ENCODE data around the gene CXCL1.
"Not testable (repeated sequence)": the region's sequence is repeated elsewhere in the genome, so short reads cannot be mapped to it uniquely, and the experiment has no call there.

The CXCL1 gene

GRCh38 chr4:73894001-73894400 lies 24.8 kb downstream of the CXCL1 start:
- TF ChIP-seq CTCF (IDR thresholded peaks at IDR 0.05; ENCODE audit: poor library complexity, severe bottlenecking) = no peak
- Histone ChIP-seq H3K36me3 (ENCODE audit: low read depth) (no peaks in the 10 kb centered on the region), H3K4me1 (ENCODE audit: insufficient read depth, poor library complexity, severe bottlenecking) (no peaks in the 10 kb centered on the region), H3K4me3 (ENCODE audit: severe bottlenecking) (no peak overlapping the region), H3K27me3 (ENCODE audit: insufficient read depth, poor library complexity, severe bottlenecking) (no peaks in the 10 kb centered on the region), H3K27ac (ENCODE audit: poor library complexity, severe bottlenecking) (no peak overlapping the region), H3K9me3 (ENCODE audit: severe bottlenecking) (no peaks in the 10 kb centered on the region)
- no peak for DNase-seq (ENCODE audit: low spot score)
- ATAC-seq (ENCODE audit: low read depth) = no peak

- H3K9me3 ChIP-seq (ENCODE audit: severe bottlenecking) = no peaks in the 10 kb centered on the region
- H3K27ac ChIP-seq (ENCODE audit: poor library complexity, severe bottlenecking) = no peak overlapping the region
- ATAC-seq (ENCODE audit: low read depth) (no peak), DNase-seq (ENCODE audit: low spot score) (no peak)
- H3K27me3 ChIP-seq (ENCODE audit: insufficient read depth, poor library complexity, severe bottlenecking) = no peaks in the 10 kb centered on the region
- no peaks in the 10 kb centered on the region for H3K4me1 ChIP-seq (ENCODE audit: insufficient read depth, poor library complexity, severe bottlenecking)
- TF ChIP-seq CTCF (IDR thresholded peaks at IDR 0.05; ENCODE audit: poor library complexity, severe bottlenecking) = no peak
- no peak overlapping the region for H3K4me3 ChIP-seq (ENCODE audit: severe bottlenecking)
- H3K36me3 ChIP-seq (ENCODE audit: low read depth) = no peaks in the 10 kb centered on the region
Measured at GRCh38 chr4:73895201-73896175, 26.3 kb downstream of the CXCL1 start.

GRCh38 chr4:73896416-73896815 lies 27.2 kb downstream of the CXCL1 start:
- no peak for TF ChIP-seq CTCF (IDR thresholded peaks at IDR 0.05; ENCODE audit: poor library complexity, severe bottlenecking)
- H3K36me3 ChIP-seq (ENCODE audit: low read depth) = no peaks in the 10 kb centered on the region
- no peak for DNase-seq (ENCODE audit: low spot score)
- H3K4me1 ChIP-seq (ENCODE audit: insufficient read depth, poor library complexity, severe bottlenecking) = no peaks in the 10 kb centered on the region
- ATAC-seq (ENCODE audit: low read depth) = no peak
- no peak overlapping the region for H3K27ac ChIP-seq (ENCODE audit: poor library complexity, severe bottlenecking)
- no peak overlapping the region for H3K4me3 ChIP-seq (ENCODE audit: severe bottlenecking)
- H3K27me3 ChIP-seq (ENCODE audit: insufficient read depth, poor library complexity, severe bottlenecking) = no peaks in the 10 kb centered on the region
- H3K9me3 ChIP-seq (ENCODE audit: severe bottlenecking) = no peaks in the 10 kb centered on the region

- H3K4me1 ChIP-seq (ENCODE audit: insufficient read depth, poor library complexity, severe bottlenecking) = no peaks in the 10 kb centered on the region
- no peak overlapping the region for H3K4me3 ChIP-seq (ENCODE audit: severe bottlenecking)
- no peaks in the 10 kb centered on the region for H3K27me3 ChIP-seq (ENCODE audit: insufficient read depth, poor library complexity, severe bottlenecking)
- ATAC-seq (ENCODE audit: low read depth) = no peak
- no peak overlapping the region for H3K27ac ChIP-seq (ENCODE audit: poor library complexity, severe bottlenecking)
- no peak for TF ChIP-seq CTCF (IDR thresholded peaks at IDR 0.05; ENCODE audit: poor library complexity, severe bottlenecking)
- no peaks in the 10 kb centered on the region for H3K9me3 ChIP-seq (ENCODE audit: severe bottlenecking)
- no peak for DNase-seq (ENCODE audit: low spot score)
- H3K36me3 ChIP-seq (ENCODE audit: low read depth) = no peaks in the 10 kb centered on the region
Measured at GRCh38 chr4:73897380-73898136, 28.4 kb downstream of the CXCL1 start.

- not testable (repeated sequence) for H3K9me3 ChIP-seq (ENCODE audit: severe bottlenecking); DNase-seq (ENCODE audit: low spot score)
Measured at GRCh38 chr4:73899338-73899737, 30.1 kb downstream of the CXCL1 start.

More at GRCh38 chr4:73899338-73899737, 30.1 kb downstream of the CXCL1 start:
- not testable (repeated sequence) for H3K36me3 ChIP-seq (ENCODE audit: low read depth); H3K27ac ChIP-seq (ENCODE audit: poor library complexity, severe bottlenecking); H3K27me3 ChIP-seq (ENCODE audit: insufficient read depth, poor library complexity, severe bottlenecking); ATAC-seq (ENCODE audit: low read depth); H3K4me1 ChIP-seq (ENCODE audit: insufficient read depth, poor library complexity, severe bottlenecking); H3K4me3 ChIP-seq (ENCODE audit: severe bottlenecking)
